ENCODE data around the gene TPSAB1. TPM values are rescaled to one million over a fixed set of nuclear protein-coding genes. Genes with fewer than 3 reads are reported as not detected.

TPSAB1 gene
- total RNA-seq, 1 experiment from 2014 or later, result not detected

DNA sequence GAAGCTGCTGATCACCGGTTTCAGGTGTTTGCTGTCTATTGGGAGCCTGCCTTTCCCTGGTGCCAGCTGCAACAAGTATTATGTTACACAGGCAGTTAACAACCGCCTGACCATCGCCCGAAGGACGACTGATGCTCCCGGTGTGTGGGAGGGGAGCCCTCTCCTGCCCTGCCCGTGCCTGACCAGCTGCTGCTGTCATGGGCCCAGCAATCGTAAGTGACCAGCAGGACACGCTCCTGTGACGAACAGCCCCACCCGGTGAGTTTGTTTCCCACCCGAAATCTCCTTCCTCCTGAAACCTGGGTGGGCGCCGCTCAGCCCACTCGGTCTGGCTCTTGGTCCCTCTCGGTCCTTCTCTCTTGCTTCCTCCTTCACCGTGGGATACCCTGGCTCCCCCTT, 51.1 kb downstream of the TPSAB1 start:
- no peaks in the 10 kb centered on the region for H4K20me1 ChIP-seq (ENCODE audit: low read length)
- no peaks in the 10 kb centered on the region for H3K9me2 ChIP-seq (replicated peaks; ENCODE audit: low read length)
- no peaks in the 10 kb centered on the region for H3K36me3 ChIP-seq (ENCODE audit: low read depth, low read length)
- DNase-seq, result no peak
- no peak overlapping the region for H3K27ac ChIP-seq (ENCODE audit: low read length)
- no peak overlapping the region for H3K4me2 ChIP-seq (ENCODE audit: low read length)
- no peak for ATAC-seq
- ChIA-PET CTCF (no interaction called here), POLR2A (ENCODE audit: unreplicated experiment) (no interaction called here)
- no peak overlapping the region for H3K4me3 ChIP-seq (ENCODE audit: low read length)
- no peaks in the 10 kb centered on the region for H3K27me3 ChIP-seq (ENCODE audit: low read length)
- H2AFZ ChIP-seq (ENCODE audit: low read length), result no peak overlapping the region
- H3K9me3 ChIP-seq (ENCODE audit: low read length), result no peaks in the 10 kb centered on the region
- TF ChIP-seq EZH2 (IDR thresholded peaks at IDR 0.05; ENCODE audit: low read length, unreplicated experiment) (no peak), EZH2phosphoT487 (IDR thresholded peaks at IDR 0.05; ENCODE audit: borderline replicate concordance, low read length) (no peak)
- TF ChIP-seq, protein P1, sequence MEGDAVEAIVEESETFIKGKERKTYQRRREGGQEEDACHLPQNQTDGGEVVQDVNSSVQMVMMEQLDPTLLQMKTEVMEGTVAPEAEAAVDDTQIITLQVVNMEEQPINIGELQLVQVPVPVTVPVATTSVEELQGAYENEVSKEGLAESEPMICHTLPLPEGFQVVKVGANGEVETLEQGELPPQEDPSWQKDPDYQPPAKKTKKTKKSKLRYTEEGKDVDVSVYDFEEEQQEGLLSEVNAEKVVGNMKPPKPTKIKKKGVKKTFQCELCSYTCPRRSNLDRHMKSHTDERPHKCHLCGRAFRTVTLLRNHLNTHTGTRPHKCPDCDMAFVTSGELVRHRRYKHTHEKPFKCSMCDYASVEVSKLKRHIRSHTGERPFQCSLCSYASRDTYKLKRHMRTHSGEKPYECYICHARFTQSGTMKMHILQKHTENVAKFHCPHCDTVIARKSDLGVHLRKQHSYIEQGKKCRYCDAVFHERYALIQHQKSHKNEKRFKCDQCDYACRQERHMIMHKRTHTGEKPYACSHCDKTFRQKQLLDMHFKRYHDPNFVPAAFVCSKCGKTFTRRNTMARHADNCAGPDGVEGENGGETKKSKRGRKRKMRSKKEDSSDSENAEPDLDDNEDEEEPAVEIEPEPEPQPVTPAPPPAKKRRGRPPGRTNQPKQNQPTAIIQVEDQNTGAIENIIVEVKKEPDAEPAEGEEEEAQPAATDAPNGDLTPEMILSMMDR (conservative IDR thresholded peaks at IDR 0.05; ENCODE audit: low read depth, low read length), result no peak
- no peak overlapping the region for H3K9ac ChIP-seq (ENCODE audit: low read length)
- intact Hi-C loops (cut with micrococcal nuclease), result no loop called here
- no peaks in the 10 kb centered on the region for H3F3A ChIP-seq (ENCODE audit: low read length, unreplicated experiment)
- H3K4me1 ChIP-seq (ENCODE audit: insufficient read depth, low read length), result peaks cover under 1% of the 10 kb centered on the region; the same call in 1 of the 2 replicates
- no peaks in the 10 kb centered on the region for H3K79me2 ChIP-seq (ENCODE audit: low read length)
- BruUV-seq (replicated peaks), result no TSS peak

Other genes starting within 250 kb of the TPSAB1 start
- 0.51 and 1.0 TPM in 2 replicates for gene SSTR5, start 168.0 kb upstream of the TPSAB1 start, total RNA-seq (2014; rRNA removed)
- gene C1QTNF8, start 144.5 kb upstream of the TPSAB1 start, total RNA-seq (2014; rRNA removed), result not detected in 2 replicates
- gene CACNA1H, start 87.6 kb upstream of the TPSAB1 start, total RNA-seq (2014; rRNA removed), result 4.1 and 7.8 TPM in 2 replicates
- not detected in 2 replicates for gene TPSG1, start 15.4 kb upstream of the TPSAB1 start, total RNA-seq (2014; rRNA removed)
- not detected in 2 replicates for gene TPSB2, start 10.5 kb upstream of the TPSAB1 start, total RNA-seq (2014; rRNA removed)
- gene TPSD1, start 15.4 kb downstream of the TPSAB1 start, total RNA-seq (2014; rRNA removed), result not detected in 2 replicates
- gene UBE2I, start 68.9 kb downstream of the TPSAB1 start, total RNA-seq (2014; rRNA removed), result 71.3 and 116 TPM in 2 replicates
- gene BAIAP3, start 92.9 kb downstream of the TPSAB1 start, total RNA-seq (2014; rRNA removed), result 13.1 and 18.2 TPM in 2 replicates
- gene TSR3, start 111.2 kb downstream of the TPSAB1 start, total RNA-seq (2014; rRNA removed), result 117 and 142 TPM in 2 replicates
- gene GNPTG, start 111.2 kb downstream of the TPSAB1 start, total RNA-seq (2014; rRNA removed), result 36.0 and 36.3 TPM in 2 replicates
- 18.8 and 33.9 TPM in 2 replicates for gene UNKL, start 174.0 kb downstream of the TPSAB1 start, total RNA-seq (2014; rRNA removed)
- 27.0 and 33.2 TPM in 2 replicates for gene UQCC4, start 180.0 kb downstream of the TPSAB1 start, total RNA-seq (2014; rRNA removed)
- gene PERCC1, start 190.4 kb downstream of the TPSAB1 start, total RNA-seq (2014; rRNA removed), result not detected in 2 replicates
- gene CCDC154, start 203.9 kb downstream of the TPSAB1 start, total RNA-seq (2014; rRNA removed), result not detected in 2 replicates
- 48.2 and 66.6 TPM in 2 replicates for gene CLCN7, start 234.3 kb downstream of the TPSAB1 start, total RNA-seq (2014; rRNA removed)
- gene PTX4, start 248.2 kb downstream of the TPSAB1 start, total RNA-seq (2014; rRNA removed), result 0.22 and 0.40 TPM in 2 replicates

Measured in PC-3 (cell line).